ENCODE data around the gene UBXN6.

Gene UBXN6

DNA sequence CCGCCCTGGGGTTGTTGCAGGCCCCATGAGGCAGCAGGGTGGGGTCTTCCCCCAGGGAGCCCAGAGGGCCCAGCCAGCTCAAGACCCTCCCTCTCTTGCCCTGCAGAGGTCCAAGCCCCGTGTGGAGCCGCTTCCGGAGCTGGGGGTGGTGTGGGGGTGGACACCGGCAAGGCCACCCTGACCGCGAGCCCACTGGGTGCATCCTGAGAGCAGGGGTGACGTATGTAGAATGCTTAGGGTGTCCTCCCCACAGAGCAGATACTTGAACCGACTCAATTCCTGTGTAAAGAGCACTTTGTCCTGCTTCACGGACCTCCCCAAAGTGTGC, 14.8 kb downstream of the UBXN6 start:
- no peak for DNase-seq (ENCODE audit: low read depth)

GRCh38 chr19:4441994-4442818, 15.4 kb downstream of the UBXN6 start:
- DNase-seq (ENCODE audit: low read depth), result no peak

DNA sequence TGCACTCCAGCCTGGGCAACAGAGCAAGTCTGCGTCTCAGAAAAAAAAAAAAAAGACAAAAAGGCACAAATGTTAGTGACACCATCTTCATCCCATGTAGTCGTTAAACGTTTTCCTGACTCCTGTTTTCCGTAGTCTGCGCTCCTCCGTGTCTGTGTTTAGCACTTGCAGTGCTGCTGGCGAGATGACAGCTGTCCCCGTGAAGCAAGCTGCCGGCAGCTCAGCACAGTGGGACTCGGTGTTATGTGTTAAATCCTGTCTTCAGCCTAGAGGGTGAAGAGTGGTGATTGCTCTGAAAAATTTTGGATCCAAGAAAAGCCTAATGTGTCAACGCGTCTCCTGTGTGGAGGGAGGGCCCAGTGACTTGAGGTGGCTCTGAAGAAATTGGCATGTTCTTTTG, 18.4 kb downstream of the UBXN6 start:
- DNase-seq (ENCODE audit: low read depth), result no peak

DNA sequence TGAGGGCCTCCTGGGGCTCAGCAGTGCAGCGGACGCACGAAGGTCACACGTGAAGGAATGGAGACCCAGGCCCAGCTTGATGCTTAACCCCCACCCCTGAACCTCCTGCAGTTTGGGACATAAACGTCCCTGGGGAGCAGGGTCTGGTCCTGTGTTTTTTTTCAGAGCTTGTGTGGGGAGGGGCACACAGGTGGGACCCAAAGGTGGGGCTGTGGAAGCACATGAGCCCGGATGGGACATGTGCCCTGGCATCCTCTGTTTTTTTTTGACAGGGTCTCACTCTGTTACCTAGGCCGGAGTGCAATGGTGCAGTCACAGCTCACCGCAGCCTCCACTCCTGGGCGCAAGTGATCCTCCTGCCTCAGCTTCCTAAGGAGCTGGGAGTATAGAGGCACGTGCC, 20.5 kb downstream of the UBXN6 start:
- no peak for DNase-seq (ENCODE audit: low read depth)

DNA sequence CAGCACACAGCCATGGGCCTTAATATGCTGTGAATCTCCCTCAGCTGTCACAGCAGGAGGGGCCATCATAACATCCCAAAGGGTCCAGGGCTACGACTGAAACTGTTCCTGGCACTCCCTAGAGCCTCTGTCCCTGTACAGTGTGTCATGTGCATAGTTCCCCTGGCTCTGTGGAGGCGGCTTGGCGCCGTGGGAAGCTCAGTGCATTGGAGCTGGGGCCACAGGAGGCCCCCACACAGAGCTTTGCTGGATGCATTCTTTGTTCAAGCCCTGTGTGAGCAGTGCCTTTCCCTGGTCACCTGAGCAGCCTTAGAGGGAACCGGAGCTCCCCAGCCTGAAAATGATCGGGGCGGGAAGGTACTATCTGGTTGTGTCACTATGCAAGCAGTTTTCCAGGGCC, 21.4 kb downstream of the UBXN6 start:
- no peak for DNase-seq (ENCODE audit: low read depth)

GRCh38 chr19:4434391-4434790, 23.2 kb downstream of the UBXN6 start:
- DNase-seq (ENCODE audit: low read depth), result no peak

DNA sequence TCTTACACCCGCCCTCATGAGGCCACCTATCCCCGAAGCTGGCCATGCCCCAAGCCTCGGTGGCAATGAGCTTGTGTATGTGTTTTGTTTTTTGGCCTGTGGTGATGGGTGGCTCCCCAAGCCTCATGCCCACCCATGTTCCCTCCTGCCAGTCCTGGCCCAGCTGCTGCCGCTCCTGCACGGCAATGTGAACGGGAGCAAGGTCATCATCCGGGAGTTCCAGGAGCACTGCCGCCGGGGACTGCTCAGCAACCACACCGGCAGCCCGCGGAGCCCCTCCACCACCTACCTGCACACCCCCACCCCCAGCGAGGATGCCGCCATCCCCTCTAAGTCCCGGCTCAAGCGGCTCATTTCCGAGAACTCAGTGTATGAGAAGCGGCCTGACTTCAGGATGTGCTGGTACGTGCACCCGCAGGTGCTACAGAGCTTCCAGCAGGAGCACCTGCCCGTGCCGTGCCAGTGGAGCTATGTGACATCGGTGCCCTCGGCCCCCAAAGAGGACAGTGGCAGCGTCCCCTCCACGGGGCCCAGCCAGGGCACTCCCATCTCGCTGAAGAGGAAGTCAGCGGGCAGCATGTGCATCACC, 24.6 kb downstream of the UBXN6 start:
- DNase-seq (ENCODE audit: low read depth), result no peak

GRCh38 chr19:4431808-4432674, 25.6 kb downstream of the UBXN6 start:
- no peak for DNase-seq (ENCODE audit: low read depth)

GRCh38 chr19:4431296-4431695, 26.3 kb downstream of the UBXN6 start:
- no peak for DNase-seq (ENCODE audit: low read depth)

- no peak for DNase-seq (ENCODE audit: low read depth)
These were observed 26.8 kb downstream of the UBXN6 start for GRCh38 chr19:4430760-4431159.

DNA sequence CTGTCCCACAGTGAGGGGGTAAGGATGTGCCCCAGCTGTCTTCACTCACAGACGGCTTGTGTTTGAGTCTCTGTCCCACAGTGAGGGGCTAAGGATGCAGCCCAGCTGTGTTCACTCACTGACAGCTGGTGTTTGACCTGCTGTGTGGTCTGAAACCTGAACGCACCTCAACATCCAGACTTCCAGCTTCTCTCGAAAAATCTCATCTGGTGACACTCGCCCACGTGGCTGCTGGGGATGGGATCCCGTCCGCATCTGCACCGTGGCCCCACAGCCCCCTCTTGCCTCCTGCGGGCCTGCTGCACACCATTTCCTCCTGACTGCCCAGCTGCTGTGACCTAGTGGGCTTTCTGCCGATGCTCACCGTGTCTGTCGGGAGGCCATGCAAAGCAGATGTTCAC, 27.8 kb downstream of the UBXN6 start:
- DNase-seq (ENCODE audit: low read depth), result no peak

- no peak for DNase-seq (ENCODE audit: low read depth)
These were observed 28.3 kb downstream of the UBXN6 start for GRCh38 chr19:4429256-4429655.

DNA sequence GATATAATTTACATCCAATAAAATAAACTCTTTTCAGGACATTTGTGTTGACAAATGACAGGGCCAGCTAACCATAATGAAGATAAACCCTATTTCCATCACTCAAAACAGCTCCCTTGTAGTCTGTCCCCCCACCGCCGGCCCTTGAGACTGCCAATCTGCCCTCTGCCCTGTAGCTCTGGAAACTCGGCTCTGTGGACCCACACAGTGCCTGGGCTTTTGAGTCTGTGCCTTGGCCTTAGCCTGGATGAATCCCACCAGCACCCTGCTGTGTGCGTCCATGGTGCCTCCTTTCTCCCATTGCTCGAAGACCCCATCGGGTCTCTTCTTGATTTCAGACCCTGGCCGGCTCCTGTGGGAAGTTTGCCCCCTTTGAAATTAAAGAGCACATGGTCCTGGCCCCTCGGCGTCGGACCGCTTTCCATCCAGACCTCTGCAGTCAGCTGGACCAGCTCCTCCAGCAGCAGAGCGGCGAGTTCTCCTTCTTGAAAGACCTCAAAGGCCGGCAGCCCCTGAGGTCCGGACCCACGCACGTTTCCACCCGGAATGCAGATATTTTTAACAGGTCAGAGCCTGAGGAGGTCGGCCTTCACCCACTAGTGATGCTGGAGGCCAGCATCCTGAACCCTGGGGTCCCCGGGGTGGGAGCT, 29.1 kb downstream of the UBXN6 start:
- no peak for DNase-seq (ENCODE audit: low read depth)

DNA sequence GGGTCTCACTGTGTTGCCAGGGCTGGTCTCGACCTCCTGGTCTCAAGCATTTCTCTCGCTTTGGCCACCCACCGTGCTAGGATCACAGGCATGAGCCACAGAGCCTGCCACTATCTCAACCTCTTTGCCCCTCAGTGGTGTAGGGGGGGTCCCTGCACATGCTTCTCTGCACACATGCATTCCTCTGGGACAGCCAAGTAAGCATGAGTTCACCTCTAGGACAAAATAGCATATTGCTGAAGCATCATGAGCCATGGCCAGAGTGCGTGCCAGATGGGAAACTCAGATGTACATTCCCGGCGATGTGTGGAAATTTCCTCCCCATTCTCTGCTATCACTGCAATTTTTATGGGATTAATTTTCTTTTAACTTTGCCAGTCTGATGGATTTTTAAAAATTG, 32.1 kb downstream of the UBXN6 start:
- no peak for DNase-seq (ENCODE audit: low read depth)

DNA sequence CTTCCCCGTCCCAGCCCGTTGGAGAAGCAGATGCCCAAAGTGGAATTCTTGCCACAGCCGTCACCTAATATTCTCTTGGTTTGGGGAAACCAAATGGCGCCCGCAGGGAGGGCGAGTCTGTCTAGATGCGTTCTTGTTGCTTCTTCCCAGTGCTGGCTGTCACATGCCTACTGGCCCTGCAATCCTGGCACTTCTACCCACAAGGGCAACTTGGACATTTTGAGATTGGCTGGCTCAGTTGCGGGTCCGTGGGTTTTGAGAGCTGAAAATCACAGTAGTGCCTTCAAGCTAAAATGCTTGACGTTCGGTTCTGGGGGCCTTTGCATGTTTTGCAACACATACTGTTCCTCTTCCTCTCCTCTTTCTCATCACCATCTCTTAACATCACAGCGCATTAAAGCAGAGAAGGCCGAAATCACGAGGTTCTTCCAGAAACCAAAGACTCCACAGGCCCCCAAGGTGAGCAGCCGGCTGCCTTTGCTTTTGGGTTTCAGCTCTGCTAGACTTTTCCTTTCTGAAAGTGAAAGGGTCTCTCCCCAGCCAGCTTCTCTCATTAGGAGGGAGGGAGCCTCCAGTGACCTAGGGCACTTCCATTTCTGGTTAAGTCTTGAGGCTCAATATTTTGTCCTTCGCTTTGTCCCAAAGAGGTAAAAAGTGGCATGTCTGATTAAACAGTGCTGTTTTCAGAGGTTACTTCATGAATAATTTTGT, 34.0 kb downstream of the UBXN6 start:
- DNase-seq (ENCODE audit: low read depth), result no peak

GRCh38 chr19:4416268-4416667, 41.3 kb downstream of the UBXN6 start:
- no peak for DNase-seq (ENCODE audit: low read depth)

- no peak for DNase-seq (ENCODE audit: low read depth)
These were observed 42.2 kb downstream of the UBXN6 start for GRCh38 chr19:4415352-4415751.

DNA sequence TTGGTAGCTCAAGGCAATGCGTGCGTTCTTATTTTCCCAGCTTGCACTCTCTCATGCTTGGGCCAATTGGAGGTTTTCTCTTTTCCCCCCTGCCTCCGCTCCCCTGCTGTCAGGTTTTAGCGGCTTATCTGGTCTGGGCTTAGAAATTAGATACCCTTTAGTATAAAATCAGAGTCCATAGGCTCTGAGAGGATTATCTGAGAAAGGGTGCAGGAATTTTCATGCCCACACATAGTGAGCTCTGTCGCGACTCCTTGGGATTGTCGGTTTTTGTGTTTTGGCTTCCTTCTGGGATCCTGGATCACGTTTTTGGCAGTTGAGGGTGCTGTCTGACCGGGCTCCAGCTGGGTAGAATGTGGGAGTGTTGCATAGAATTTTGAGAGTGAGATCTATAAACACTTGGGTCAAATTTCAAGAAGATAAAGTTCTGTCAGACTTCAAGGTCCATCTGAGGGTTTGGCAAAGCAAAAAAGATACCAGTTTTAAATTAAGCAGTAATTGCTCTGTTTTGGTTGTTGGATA, 42.7 kb downstream of the UBXN6 start:
- DNase-seq (ENCODE audit: low read depth), result no peak

DNA sequence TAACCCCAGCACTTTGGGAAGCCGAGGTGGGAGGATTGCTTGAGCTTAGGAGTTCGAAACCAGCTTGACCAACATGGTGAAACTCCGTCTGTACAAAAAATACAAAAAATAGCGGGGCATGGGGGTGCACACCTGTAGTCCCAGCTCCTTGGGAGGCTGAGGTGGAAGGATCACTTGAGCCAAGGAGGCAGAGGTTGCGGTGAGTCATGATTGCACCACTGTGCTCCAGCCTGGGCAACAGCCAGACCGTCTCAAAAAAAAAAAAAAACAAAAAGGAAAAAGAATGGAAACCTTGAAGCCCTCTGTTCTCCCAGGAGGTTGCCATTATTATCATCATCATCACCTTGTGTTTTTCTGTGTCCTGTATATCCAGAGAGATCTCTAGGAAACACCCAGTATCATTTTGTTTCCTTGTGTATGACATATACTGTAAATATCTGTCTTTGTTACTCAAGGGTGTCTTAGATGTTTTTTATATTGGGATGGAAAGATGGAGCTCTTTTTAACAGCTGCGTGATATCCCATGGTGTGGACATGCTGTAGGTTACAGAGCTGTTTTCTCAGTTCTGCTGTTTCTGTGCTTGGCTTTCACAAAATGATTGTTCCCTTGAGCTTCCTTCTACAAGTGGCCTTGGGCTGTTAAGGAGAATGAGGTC, 43.3 kb downstream of the UBXN6 start:
- DNase-seq (ENCODE audit: low read depth), result no peak

DNA sequence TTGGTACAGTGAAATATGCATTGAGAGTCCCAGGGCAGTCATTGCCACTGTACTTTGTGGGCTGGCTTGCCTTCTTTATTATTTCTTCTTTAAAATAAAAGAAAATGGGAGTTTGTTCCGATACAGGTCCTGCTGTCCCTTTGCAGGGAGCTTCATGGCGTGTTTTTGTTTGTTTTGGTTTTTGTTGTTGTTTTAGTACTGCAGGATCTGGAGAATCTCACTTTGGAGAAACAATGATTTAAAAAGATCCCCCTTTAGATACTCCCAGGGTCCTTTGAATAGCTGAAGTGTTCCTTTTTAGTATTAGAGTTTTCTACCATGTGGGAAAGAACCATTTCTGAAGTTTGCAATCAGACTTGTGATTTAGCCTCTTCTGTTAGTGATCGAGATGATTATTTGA, 44.0 kb downstream of the UBXN6 start:
- DNase-seq (ENCODE audit: low read depth), result no peak
